ENCODE results near the gene BHLHE40.

The BHLHE40 gene

GRCh38 chr3:4979428-4980228 is at the start of gene BHLHE40:
BHLHE40 (plus strand) TSS chr3:4979437; CDS start chr3:4979719, 282 bp downstream.
- peak; percentile 33 for DNase-seq (ENCODE audit: low spot score)

DNA sequence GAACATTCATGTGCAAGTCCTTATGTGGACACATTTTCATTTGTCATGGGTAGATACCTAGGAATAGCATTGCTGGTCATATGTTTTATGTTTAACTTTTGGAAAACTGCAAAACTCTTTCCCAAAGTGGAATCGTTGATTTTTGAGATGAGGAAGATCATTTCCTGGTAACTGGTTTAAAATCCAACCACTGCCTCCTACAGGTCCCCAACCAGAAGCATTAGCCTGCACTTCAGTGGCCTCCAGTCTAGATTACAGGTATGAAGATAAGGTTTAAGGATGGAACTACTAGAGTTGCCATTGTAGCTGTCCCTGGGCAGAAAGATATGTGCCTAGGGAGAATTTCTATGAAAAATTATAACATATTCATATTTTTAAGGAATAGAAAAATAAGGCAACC is 48.7 kb upstream of the BHLHE40 start:
- DNase-seq (ENCODE audit: low spot score), result no peak

DNA sequence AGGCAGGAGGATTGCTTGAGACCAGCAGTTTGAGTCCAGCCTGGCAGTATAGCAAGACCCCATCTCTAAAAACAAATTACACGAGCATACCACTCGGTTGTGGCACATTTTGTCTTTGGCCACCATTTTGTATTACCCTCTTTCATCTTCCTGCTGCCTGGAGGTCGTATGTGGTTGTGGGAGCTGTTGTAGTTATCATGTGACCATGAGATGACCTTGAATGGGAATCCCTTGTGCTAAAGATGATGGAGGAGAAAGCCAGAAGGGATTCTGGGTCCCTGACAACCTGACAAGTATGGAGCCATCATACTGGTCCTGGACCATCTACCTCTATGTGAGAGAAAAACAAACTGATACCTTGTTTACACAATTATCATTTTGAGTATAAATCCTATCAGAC is 45.2 kb upstream of the BHLHE40 start:
- no peak for DNase-seq (ENCODE audit: low spot score)

DNA sequence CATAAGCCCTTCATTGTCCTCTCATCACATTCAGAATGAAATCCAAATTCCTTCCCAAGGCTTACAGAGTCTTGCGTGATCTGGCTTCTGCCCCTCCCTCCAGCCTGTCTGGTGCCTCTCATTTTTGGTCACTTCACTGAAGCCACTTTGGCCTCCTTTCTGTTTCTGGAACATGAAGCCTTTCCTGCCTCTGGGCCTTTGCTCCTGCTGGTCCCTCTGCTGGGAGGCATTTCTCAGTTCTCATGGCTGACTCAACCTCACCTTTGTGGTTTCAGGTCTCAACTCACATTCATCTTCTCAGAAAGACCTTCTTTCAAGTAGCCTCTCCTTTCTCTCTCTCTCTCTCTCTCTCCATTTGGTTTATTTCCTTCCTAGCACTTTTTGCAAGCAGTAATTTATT is 43.9 kb upstream of the BHLHE40 start:
- DNase-seq (ENCODE audit: low spot score), result no peak

GRCh38 chr3:4936982-4937614 is 42.1 kb upstream of the BHLHE40 start:
- no peak for DNase-seq (ENCODE audit: low spot score)

- DNase-seq (ENCODE audit: low spot score), result no peak
Observed at GRCh38 chr3:4938281-4938982, 40.8 kb upstream of the BHLHE40 start.

GRCh38 chr3:4939276-4939675 is 40.0 kb upstream of the BHLHE40 start:
- no peak for DNase-seq (ENCODE audit: low spot score)

DNA sequence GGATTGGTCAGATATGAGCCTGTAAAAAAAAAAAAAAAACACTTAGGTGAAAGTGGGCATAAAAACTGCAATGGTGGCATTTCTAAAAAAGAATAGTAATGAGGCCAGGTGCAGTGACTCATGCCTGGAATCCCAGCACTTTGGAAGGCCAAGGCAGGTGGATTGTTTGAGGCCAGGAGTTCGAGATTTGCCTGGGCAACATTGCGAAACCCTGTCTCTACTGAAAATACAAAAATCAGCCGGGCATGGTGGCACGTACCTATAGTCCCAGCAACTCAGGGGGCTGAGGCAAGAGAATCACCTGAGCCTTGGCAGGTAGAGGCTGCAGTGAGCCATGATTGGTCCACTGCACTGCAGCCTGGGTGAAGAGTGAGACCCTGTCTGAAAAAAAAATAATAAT is 38.3 kb upstream of the BHLHE40 start:
- no peak for DNase-seq (ENCODE audit: low spot score)

DNA sequence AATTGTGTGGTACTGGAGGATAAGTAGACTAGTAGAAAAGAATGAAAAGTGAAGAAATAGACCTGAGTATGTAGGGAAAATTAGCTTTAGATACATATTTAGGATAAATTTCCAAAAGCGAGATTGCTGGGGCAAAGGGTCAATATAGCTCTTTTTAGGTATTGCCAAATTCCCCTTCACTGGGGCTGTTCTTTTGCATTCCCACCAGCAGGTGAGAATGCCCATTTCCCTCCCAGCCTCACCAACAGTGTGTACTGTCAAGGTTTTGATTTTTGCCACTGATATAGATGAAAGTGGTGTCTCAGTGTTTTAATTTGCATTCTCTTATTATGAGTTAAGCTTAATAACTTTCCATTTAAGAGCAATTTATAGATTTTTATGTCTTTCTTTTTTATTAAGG is 35.7 kb upstream of the BHLHE40 start:
- DNase-seq (ENCODE audit: low spot score), result no peak

- no peak for DNase-seq (ENCODE audit: low spot score)
Observed at GRCh38 chr3:4945324-4945723, 33.9 kb upstream of the BHLHE40 start.

DNA sequence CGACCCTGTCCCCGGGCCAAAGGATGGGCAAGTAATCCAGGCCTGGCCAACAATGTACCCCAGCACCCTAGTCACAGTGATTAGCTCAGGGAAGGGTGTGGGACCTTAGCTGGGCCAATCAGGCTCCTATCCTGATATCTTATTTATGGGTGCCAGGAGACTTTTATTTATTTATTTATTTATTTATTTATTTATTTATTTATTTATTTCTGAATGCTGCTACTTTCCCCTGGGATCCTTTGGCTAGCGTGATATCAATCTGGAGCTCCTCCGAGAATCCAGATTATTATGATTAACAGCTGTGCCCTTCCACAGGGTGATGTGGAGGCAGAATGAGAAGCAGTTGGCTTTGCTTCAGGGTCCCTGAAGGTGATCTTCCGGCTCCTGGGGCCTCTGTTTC is 32.2 kb upstream of the BHLHE40 start:
- DNase-seq (ENCODE audit: low spot score), result no peak

- no peak for DNase-seq (ENCODE audit: low spot score)
Observed at GRCh38 chr3:4948395-4948794, 30.8 kb upstream of the BHLHE40 start.

DNA sequence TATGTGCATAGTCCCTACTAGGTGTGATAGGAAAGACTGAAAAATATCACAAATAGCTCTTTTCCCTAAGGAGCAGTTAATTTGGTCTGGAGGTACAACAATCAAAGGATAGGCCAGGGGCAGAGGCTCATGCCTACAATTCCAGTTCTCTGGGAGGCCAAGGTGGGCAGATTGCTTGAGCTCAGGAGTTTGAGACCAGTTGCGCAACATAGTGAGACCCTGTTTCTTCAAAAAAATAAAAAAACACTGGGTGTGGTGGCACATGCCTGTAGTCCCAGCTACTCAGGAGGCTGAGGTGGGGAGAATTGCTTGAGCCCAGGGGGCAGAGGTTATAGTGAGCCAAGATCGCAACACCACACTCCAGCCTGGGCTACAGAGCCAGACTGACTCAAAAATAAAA is 30.2 kb upstream of the BHLHE40 start:
- DNase-seq (ENCODE audit: low spot score), result no peak

- DNase-seq (ENCODE audit: low spot score), result no peak
Observed at GRCh38 chr3:4949659-4950058, 29.6 kb upstream of the BHLHE40 start.

- no peak for DNase-seq (ENCODE audit: low spot score)
Observed at GRCh38 chr3:4950351-4950784, 28.9 kb upstream of the BHLHE40 start.

GRCh38 chr3:4950948-4951347 is 28.3 kb upstream of the BHLHE40 start:
- DNase-seq (ENCODE audit: low spot score), result peak; percentile 29

- DNase-seq (ENCODE audit: low spot score), result peak; percentile 62
Observed at GRCh38 chr3:4953119-4953518, 26.1 kb upstream of the BHLHE40 start.

DNA sequence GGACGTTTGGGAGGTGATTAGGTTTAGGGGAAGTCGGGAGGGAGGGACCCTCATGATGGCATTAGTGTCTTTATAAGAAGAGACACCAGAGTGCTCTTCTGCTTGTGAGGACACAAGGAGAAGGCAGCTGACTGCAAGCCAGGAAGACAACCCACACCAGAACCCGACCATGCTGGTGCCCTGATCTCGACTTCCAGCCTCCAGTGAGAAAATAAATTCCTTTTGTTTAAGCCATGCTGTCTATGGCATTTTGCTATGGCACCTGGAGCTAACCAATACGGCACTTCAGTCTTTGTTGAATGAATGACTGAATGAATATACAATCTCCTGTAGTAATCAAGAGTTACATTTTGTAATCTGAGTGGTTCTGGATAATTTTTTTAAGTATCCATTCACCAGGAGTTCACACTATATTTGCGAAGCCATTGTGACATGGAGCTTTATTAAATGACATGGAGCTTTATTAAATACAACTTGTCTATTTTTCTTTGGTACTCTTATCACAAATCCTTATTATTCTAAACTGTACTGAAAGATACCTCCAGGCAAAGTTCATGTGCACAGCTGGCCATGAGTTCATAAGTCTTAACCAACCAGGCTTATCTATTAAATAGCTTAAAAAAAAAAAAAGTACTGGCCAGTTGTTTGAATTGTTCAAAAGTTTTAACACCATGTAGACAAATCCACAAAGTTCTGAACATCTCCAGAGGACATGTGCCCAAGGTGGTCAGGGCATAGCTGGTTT is 24.8 kb upstream of the BHLHE40 start:
- DNase-seq (ENCODE audit: low spot score), result no peak

DNA sequence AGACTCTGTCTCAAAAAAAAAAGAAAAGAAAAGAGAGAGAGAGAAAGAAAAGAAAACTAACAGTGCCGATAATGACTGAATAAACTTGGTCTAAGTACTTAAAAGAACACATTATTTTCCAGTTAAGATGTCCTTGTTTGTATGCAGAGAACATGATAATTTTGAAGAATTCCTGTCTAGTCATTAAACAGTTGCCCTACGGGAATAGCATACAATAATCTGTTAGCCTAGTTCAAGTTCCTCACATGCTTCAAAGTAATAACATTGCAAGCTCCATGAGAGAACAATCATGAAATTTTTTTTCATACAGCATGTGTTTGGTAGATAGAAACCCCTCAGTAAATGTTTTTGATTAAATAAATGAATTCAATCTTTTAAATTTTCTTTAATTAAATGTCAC is 23.1 kb upstream of the BHLHE40 start:
- no peak for DNase-seq (ENCODE audit: low spot score)

DNA sequence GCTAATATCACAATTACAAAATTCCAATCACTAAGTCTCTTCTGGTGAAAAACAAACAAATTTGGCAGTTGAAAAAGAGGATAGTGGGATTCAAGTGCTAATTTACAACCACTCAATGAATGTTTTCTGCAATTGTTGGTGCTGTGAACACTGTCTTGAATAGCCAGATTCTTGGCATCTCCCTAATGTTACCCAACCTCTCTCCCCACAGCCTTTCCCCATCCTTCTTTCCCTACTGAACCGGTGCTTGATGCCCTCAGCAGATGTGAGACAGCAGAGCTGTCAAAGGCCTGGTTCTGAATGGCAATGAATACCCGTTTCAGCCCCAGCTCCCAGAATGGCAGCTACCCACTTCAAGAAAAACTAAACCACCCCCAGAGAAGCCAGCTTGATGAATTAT is 22.5 kb upstream of the BHLHE40 start:
- DNase-seq (ENCODE audit: low spot score), result no peak

DNA sequence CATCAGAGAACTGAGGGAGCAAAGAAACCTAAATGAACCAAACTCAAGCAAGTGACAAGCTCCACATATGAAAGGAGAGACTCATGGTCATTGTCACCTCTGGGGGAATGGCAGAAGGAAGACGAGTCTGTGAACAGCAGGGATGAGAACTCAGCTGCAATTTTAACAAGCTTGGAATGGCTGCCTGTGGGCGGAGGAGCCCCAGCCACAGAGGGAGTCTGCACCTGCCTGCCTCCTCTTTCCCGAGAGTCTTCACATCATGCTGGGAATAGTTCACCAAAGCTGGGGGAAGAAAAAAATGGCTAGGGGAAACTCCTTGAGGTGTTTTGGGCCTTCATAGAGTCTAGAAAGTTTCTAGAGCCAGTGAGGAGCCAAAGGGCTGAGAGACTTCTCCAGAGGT is 21.3 kb upstream of the BHLHE40 start:
- no peak for DNase-seq (ENCODE audit: low spot score)

DNA sequence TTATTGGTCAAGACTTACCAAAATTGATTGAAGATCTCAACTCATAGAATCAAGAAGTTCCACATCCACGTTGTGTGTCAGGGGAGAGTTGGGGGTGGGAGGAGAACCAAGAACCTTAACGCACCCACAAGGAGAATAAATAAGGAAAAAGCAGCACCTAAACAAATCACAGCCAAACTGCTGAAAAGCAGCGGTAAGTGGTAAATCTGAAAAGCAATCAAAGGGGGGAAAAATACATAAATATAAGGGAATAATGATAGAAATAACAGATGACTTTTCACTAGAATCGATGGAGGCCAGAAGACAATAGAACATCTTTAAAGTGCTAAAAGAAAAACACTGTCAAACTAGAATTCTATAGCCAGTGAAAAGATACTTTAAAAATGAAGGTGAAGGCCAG is 20.1 kb upstream of the BHLHE40 start:
- no peak for DNase-seq (ENCODE audit: low spot score)
